Activated CD4-positive, alpha-beta T cell treated with anti-CD3 and anti-CD28 coated beads for 36 hours (primary cell): Measurements from ENCODE around the gene MIR17HG. TPM values are rescaled to one million over a fixed set of nuclear protein-coding genes. Genes with fewer than 3 reads are reported as not detected.
"Not testable (repeated sequence)": the region's sequence is repeated elsewhere in the genome, so short reads cannot be mapped to it uniquely, and the experiment has no call there.

Experiments used
- ATAC-seq: fragments of 200-7000 bp; cut with Tn5 transposase; one replicate; pipeline ENCODE4 v1.10.0; 2021; ENCODE audit warnings: mild to moderate bottlenecking, moderate library complexity
- CTCF ChIA-PET: fragments of 350-600 bp; sonication (Branson Sonifier 250); formaldehyde crosslinking; loops from one replicate; lab custom pipeline; 2021; ENCODE audit warnings: antibody characterized with exemption; lab: Charles Lee
- POLR2A ChIA-PET: fragments of 350-600 bp; sonication (Branson Sonifier 250); formaldehyde crosslinking; loops from one replicate; lab custom pipeline; 2021; ENCODE audit warnings: antibody characterized with exemption, inconsistent platforms; lab: Charles Lee
- DNase-seq: peaks from one replicate; pipeline ENCODE4 v3.0.0-alpha.2; 2020
- H3K27ac Mint-ChIP-seq: one replicate; pipeline ENCODE4 v1.8.0; 2021; ENCODE audit warnings: mixed read lengths
- H3K27me3 Mint-ChIP-seq: one replicate; pipeline ENCODE4 v1.8.0; 2021; ENCODE audit warnings: mixed read lengths
- H3K36me3 Mint-ChIP-seq: one replicate; pipeline ENCODE4 v1.8.0; 2021; ENCODE audit warnings: low read depth, mixed read lengths
- H3K4me1 Mint-ChIP-seq: one replicate; pipeline ENCODE4 v1.8.0; 2021; ENCODE audit warnings: mixed read lengths
- H3K4me3 Mint-ChIP-seq: one replicate; pipeline ENCODE4 v1.8.0; 2021; ENCODE audit warnings: mild to moderate bottlenecking, moderate library complexity, mixed read lengths
- H3K9me3 Mint-ChIP-seq: one replicate; pipeline ENCODE4 v1.8.0; 2021; ENCODE audit warnings: low read depth, mixed read lengths
- intact Hi-C, 2 experiments: fragments of 100-400 bp; cut with DNase I in 1 of 2; cut with micrococcal nuclease in 1 of 2; formaldehyde crosslinking; loops; one replicate each; pipeline versions ENCODE4 v1.14.2 to v1.15.1; 2022 to 2024; cut with DNase I, micrococcal nuclease
- total RNA-seq, 2 experiments: library from RNA; stranded (reverse); gene quantifications; one replicate each; pipeline ENCODE4 v1.2.3, GENCODE V29; 2021

MIR17HG gene
- total RNA-seq, 2 experiments from 2014 or later, result 13.8 to 26.7 TPM

- CTCF ChIA-PET, result interaction anchor here (0.8 to 2.8 kb wide), 8 partner anchors 11 to 141 kb away, joined by 3 to 19 read pairs (median 4); no protein-coding TSS in a partner anchor
- DNase-seq (peak; percentile 77), ATAC-seq (peak; percentile 38)
- Mint-ChIP-seq H3K36me3 (peaks cover 30% of the 10 kb centered on the region), H3K4me1 (peaks cover 45% of the 10 kb centered on the region), H3K27me3 (no peaks in the 10 kb centered on the region), H3K27ac (peak overlapping the region; percentile 93), H3K4me3 (peak overlapping the region; percentile 93), H3K9me3 (no peaks in the 10 kb centered on the region)
- POLR2A ChIA-PET, result interaction anchor here (0.7 to 1.6 kb wide), 4 partner anchors 10 to 22 kb away, joined by 3 to 5 read pairs (median 3); no protein-coding TSS in a partner anchor
- intact Hi-C loops, result loop anchor here (1.0 to 2.0 kb wide), 5 partner anchors 16 to 52 kb away; partner anchors contain the start of gene GPC5 (in 2 of the 2)
These were observed 661 bp upstream of the MIR17HG start for GRCh38 chr13:91346850-91347201.

DNA sequence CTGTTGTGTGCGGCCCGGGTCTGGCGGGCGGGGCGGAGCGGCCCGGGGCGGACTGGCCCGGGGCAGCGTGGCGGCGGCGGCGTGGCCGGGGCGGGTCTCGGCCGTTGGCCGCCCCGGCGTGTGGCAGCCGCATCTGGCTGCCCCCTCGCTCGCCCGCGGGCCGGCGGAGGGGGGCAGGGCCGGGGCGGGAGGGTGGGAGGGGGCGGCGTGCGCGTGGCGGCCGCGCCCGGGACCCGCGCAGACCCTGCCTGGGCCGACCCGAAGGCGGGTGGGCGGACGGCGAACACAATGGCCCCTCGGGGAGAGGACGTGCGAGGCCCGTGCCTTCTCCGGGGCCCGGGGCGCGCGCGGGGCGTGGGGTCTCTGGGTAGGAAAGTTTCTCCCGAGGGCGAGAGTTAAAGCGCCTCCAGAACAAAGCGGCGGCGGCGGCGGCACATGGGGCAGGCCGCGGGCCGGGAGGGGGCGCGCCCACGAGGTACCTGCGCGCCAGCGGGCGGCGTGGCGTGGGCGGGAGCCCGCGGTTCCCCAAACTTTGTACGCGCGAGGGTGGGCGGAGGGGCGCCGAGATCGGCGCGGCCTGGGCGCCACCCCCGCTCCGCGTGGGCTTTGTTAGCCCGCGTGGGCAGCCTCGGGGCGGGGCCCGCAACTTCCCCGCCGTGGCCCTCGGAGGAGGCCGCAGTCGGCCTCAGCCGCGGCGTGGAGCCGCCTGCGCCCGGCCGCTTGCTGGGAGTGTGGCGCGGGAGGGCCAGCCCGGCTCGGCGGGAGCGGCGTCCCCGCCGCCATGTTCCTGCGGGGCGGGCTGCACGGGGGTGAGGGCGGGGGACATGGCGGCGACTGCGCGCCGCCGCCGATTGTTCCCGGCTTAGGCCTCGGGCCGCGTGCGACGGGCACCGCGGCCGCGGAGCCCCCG, 764 bp downstream of the MIR17HG start:
- Mint-ChIP-seq H3K27me3 (no peaks in the 10 kb centered on the region), H3K4me3 (peak overlapping the region; percentile 93), H3K4me1 (peaks cover 47% of the 10 kb centered on the region), H3K9me3 (no peaks in the 10 kb centered on the region), H3K27ac (no peak overlapping the region), H3K36me3 (peaks cover 44% of the 10 kb centered on the region)
- ChIA-PET POLR2A (interaction anchor here (1.6 kb wide), 1 partner anchor 21 kb away, joined by 5 read pairs; no protein-coding TSS in a partner anchor), CTCF (interaction anchor here (1.2 kb wide), 1 partner anchor 26 kb away, joined by 3 read pairs; no protein-coding TSS in a partner anchor)
- intact Hi-C loops, result loop anchor here (1.0 to 2.0 kb wide), 3 partner anchors 21 to 51 kb away; partner anchors contain the start of gene GPC5 (in 2 of the 2)
- DNase-seq (peak; percentile 78), ATAC-seq (peak; percentile 45)

GRCh38 chr13:91348906-91349435, 1.5 kb downstream of the MIR17HG start:
- CTCF ChIA-PET, result interaction anchor here (0.7 to 1.0 kb wide), 3 partner anchors 9 to 36 kb away, joined by 4 to 7 read pairs (median 4); no protein-coding TSS in a partner anchor

GRCh38 chr13:91349992-91350911, 2.8 kb downstream of the MIR17HG start:
- Mint-ChIP-seq H3K4me1 (peaks cover 50% of the 10 kb centered on the region), H3K9me3 (no peaks in the 10 kb centered on the region), H3K27ac (peak overlapping the region; percentile 96), H3K27me3 (no peaks in the 10 kb centered on the region), H3K36me3 (peaks cover 63% of the 10 kb centered on the region), H3K4me3 (peak overlapping the region; percentile 92)
- no peak for DNase-seq
- intact Hi-C loops, result loop anchor here (1.0 kb wide), 2 partner anchors 7 to 37 kb away; no protein-coding TSS in a partner anchor
- CTCF ChIA-PET, result interaction anchor here (1.0 kb wide), 1 partner anchor 22 kb away, joined by 7 read pairs; no protein-coding TSS in a partner anchor
- POLR2A ChIA-PET, result no interaction called here
- ATAC-seq, result no peak

More at GRCh38 chr13:91348906-91349435, 1.5 kb downstream of the MIR17HG start:
- DNase-seq (peak; percentile 96), ATAC-seq (peak; percentile 50)
- peaks cover 46% of the 10 kb centered on the region for H3K4me1 Mint-ChIP-seq
- H3K9me3 Mint-ChIP-seq, result no peaks in the 10 kb centered on the region
- H3K27me3 Mint-ChIP-seq, result no peaks in the 10 kb centered on the region
- POLR2A ChIA-PET, result interaction anchor here (0.6 to 0.7 kb wide), 2 partner anchors 11 to 27 kb away, joined by 3 to 4 read pairs; no protein-coding TSS in a partner anchor
- H3K27ac Mint-ChIP-seq, result peak overlapping the region; percentile 96
- H3K36me3 Mint-ChIP-seq, result peaks cover 51% of the 10 kb centered on the region
- peak overlapping the region; percentile 92 for H3K4me3 Mint-ChIP-seq
- intact Hi-C loops, result loop anchor here (1.0 kb wide), 2 partner anchors 8 to 36 kb away; no protein-coding TSS in a partner anchor

GRCh38 chr13:91351123-91351522, 3.6 kb downstream of the MIR17HG start:
- Mint-ChIP-seq H3K9me3 (no peaks in the 10 kb centered on the region), H3K4me1 (peaks cover 52% of the 10 kb centered on the region), H3K36me3 (peaks cover 72% of the 10 kb centered on the region), H3K4me3 (peak overlapping the region; percentile 92), H3K27ac (peak overlapping the region; percentile 58), H3K27me3 (no peaks in the 10 kb centered on the region)
- intact Hi-C loops, result no loop called here
- ChIA-PET POLR2A (no interaction called here), CTCF (interaction anchor here (1.4 to 2.0 kb wide), 2 partner anchors 22 to 36 kb away, joined by 5 to 8 read pairs; no protein-coding TSS in a partner anchor)
- ATAC-seq (no peak), DNase-seq (no peak)

GRCh38 chr13:91351980-91352379, 4.5 kb downstream of the MIR17HG start:
- ChIA-PET CTCF (interaction anchor here (1.4 to 2.0 kb wide), 2 partner anchors 21 to 37 kb away, joined by 5 to 8 read pairs; no protein-coding TSS in a partner anchor), POLR2A (no interaction called here)
- Mint-ChIP-seq H3K9me3 (no peaks in the 10 kb centered on the region), H3K4me1 (peaks cover 55% of the 10 kb centered on the region), H3K27ac (peak overlapping the region; percentile 42), H3K36me3 (peaks cover 80% of the 10 kb centered on the region), H3K4me3 (peak overlapping the region; percentile 92), H3K27me3 (no peaks in the 10 kb centered on the region)
- intact Hi-C loops, result no loop called here
- DNase-seq (no peak), ATAC-seq (no peak)

GRCh38 chr13:91352891-91353290, 5.4 kb downstream of the MIR17HG start:
- ATAC-seq, H3K9me3 Mint-ChIP-seq, POLR2A ChIA-PET, H3K27me3 Mint-ChIP-seq, DNase-seq, intact Hi-C loops: not testable (repeated sequence)
- CTCF ChIA-PET, result interaction anchor here (1.4 to 2.0 kb wide), 2 partner anchors 20 to 38 kb away, joined by 5 to 8 read pairs; no protein-coding TSS in a partner anchor
- H3K4me1 Mint-ChIP-seq, result peaks cover 60% of the 10 kb centered on the region
- H3K36me3 Mint-ChIP-seq, result peaks cover 83% of the 10 kb centered on the region
- H3K27ac Mint-ChIP-seq, result peak overlapping the region; percentile 25
- peak overlapping the region; percentile 38 for H3K4me3 Mint-ChIP-seq

- H3K36me3 Mint-ChIP-seq, result peaks cover 88% of the 10 kb centered on the region
- H3K27me3 Mint-ChIP-seq, result no peaks in the 10 kb centered on the region
- ChIA-PET POLR2A (no interaction called here), CTCF (interaction anchor here (1.3 kb wide), 1 partner anchor 52 kb away, joined by 5 read pairs; no protein-coding TSS in a partner anchor)
- H3K4me3 Mint-ChIP-seq, result peak overlapping the region; percentile 38
- ATAC-seq (no peak), DNase-seq (no peak)
- intact Hi-C loops, result no loop called here
- H3K9me3 Mint-ChIP-seq, result no peaks in the 10 kb centered on the region
- H3K27ac Mint-ChIP-seq, result peak overlapping the region; percentile 42
- peaks cover 64% of the 10 kb centered on the region for H3K4me1 Mint-ChIP-seq
These were observed 6.0 kb downstream of the MIR17HG start for GRCh38 chr13:91353494-91353893.

DNA sequence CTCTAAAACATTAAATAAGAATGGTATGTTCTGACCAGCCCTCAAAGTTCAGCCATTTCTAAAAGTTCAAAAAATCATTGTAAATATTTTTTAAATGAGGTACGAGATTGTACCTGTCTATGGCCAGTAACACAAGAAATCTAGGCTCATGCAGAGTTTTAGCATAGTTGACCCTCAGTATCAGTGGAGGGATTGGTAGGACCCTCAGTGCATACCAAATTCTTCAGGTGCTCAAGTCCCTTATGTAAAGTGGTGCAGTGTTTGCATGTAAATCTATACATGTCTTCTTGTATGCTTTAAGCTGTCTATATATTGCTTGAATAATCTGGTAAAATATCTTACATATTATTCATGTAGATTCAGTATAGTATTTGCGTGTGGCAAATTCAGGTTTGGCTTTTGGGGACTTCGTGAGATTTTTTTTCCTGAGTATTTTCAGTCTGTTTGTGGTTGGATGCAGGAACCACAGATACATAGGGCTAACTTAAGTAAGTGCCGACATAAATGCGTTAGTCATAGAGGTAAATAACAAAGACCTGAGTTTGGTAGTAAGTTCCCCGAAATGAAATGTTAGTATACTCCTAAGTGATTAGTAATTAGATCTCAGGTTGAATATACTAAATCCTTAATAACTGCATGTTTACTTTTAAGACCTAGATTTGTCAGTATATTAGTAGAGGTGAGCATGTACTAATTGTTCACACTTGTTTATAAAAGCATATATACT, 7.8 kb downstream of the MIR17HG start:
- H3K9me3 Mint-ChIP-seq, result no peaks in the 10 kb centered on the region
- peaks cover 60% of the 10 kb centered on the region for H3K4me1 Mint-ChIP-seq
- peaks cover 74% of the 10 kb centered on the region for H3K36me3 Mint-ChIP-seq
- ATAC-seq (no peak), DNase-seq (no peak)
- H3K27ac Mint-ChIP-seq, result peak overlapping the region; percentile 10
- intact Hi-C loops, result no loop called here
- H3K4me3 Mint-ChIP-seq, result no peak overlapping the region
- no peaks in the 10 kb centered on the region for H3K27me3 Mint-ChIP-seq
- ChIA-PET POLR2A (interaction anchor here (0.6 kb wide), 1 partner anchor 11 kb away, joined by 7 read pairs; no protein-coding TSS in a partner anchor), CTCF (interaction anchor here (1.1 kb wide), 1 partner anchor 41 kb away, joined by 3 read pairs; no protein-coding TSS in a partner anchor)
